Spleen (tissue), 11 donors: ENCODE measurements around the gene LSAMP. TPM values are rescaled to one million over a fixed set of nuclear protein-coding genes. Genes with fewer than 3 reads are reported as not detected.

Source experiments
- DNase-seq: peaks from one replicate; pipeline ENCODE4 v3.0.0-alpha.2; 2020
- H3K27ac ChIP-seq, 8 donors: fragments of 200-600 bp; sonication (generic) in 7 of 8; 1 replicate in 4 of 8; 2 replicates in 4 of 8; pipeline versions ENCODE4 v1.5.0 to v1.8.0; 2016 to 2021; ENCODE audit warnings: inconsistent platforms in 4 of 8, mild to moderate bottlenecking in 4 of 8, moderate library complexity in 1 of 8
- H3K27me3 ChIP-seq, 7 donors: fragments of 200-600 bp; sonication (generic) in 6 of 7; replicated peaks in 1 of 7; 1 replicate in 4 of 7; 2 replicates in 3 of 7; pipeline versions ENCODE4 v1.5.0 to v1.8.0; 2016 to 2021; ENCODE audit warnings: inconsistent platforms in 3 of 7, mild to moderate bottlenecking in 1 of 7
- H3K36me3 ChIP-seq, 6 donors: fragments of 200-600 bp; sonication (generic) in 5 of 6; 1 replicate in 4 of 6; 2 replicates in 2 of 6; pipeline versions ENCODE4 v1.5.0 to v1.8.0; 2016 to 2021; ENCODE audit warnings: inconsistent platforms in 2 of 6
- H3K4me1 ChIP-seq, 6 donors: fragments of 200-600 bp; sonication (generic) in 5 of 6; 1 replicate in 3 of 6; 2 replicates in 3 of 6; pipeline versions ENCODE4 v1.5.0 to v1.8.0; 2016 to 2021; ENCODE audit warnings: inconsistent platforms in 3 of 6
- H3K4me3 ChIP-seq, 8 donors: fragments of 200-600 bp; sonication (generic) in 7 of 8; 1 replicate in 4 of 8; 2 replicates in 4 of 8; pipeline versions ENCODE4 v1.5.0 to v1.8.0; 2016 to 2021; ENCODE audit warnings: inconsistent platforms in 4 of 8, mild to moderate bottlenecking in 4 of 8, moderate library complexity in 2 of 8
- H3K9me3 ChIP-seq, 8 donors: fragments of 200-600 bp; sonication (generic) in 7 of 8; 1 replicate in 4 of 8; 2 replicates in 4 of 8; pipeline versions ENCODE4 v1.5.0 to v1.8.0; 2016 to 2021; ENCODE audit warnings: inconsistent platforms in 4 of 8
- POLR2A ChIP-seq, 3 donors: fragments of 450-650 bp; IDR thresholded peaks; one replicate each; pipeline ENCODE4 v1.5.1; 2017; ENCODE audit warnings: antibody characterized with exemption in 3 of 3, mild to moderate bottlenecking in 1 of 3
- POLR2AphosphoS5 ChIP-seq, 3 donors: sonication (generic); formaldehyde crosslinking; IDR thresholded peaks; one replicate each; pipeline ENCODE4 v1.5.1; 2017; ENCODE audit warnings: antibody characterized with exemption in 3 of 3
- WGBS, 5 donors: extraction: QIAGEN DNeasy Blood & Tissue Kit in 3 of 5; methylation state at CpG; one replicate each; pipeline versions ENCODE4 v1.1.5 to v1.1.7; 2013 to 2018; 5-methylcytosine and 5-hydroxymethylcytosine counted together
- intact Hi-C: fragments of 100-400 bp; cut with DNase I; formaldehyde crosslinking; loops from one replicate; pipeline ENCODE4 v1.15.0; 2023; ENCODE audit warnings: low total_unique reads
- polyA plus RNA-seq, 3 donors: library from polyadenylated mRNA; stranded (reverse); fragments of 200-250 nt; gene quantifications; one replicate each; pipeline ENCODE4 v1.2.1, GENCODE V29; 2013
- total RNA-seq, 7 donors: library from RNA; depleted of rRNA in 3 of 7; stranded (reverse); fragments of >200 nt in 3 of 7; fragmentation: NEBNext Ultra II Directional in 4 of 7; extraction: Animal tissue kit (Norgen Biotek cat#: 25700) in 4 of 7; gene quantifications; one replicate each; pipeline versions ENCODE4 v1.1.0 to v1.2.1, GENCODE V29; 2016 to 2021
- TF ChIP-seq, protein P1 (sequence below), 11 experiments: fragments of 200-600 bp in 7 of 11; fragments of 450-650 bp in 4 of 11; sonication (generic) in 4 of 11; IDR thresholded peaks in 8 of 11; conservative IDR thresholded peaks in 3 of 11; 1 replicate in 7 of 11; 2 replicates in 4 of 11; pipeline versions ENCODE4 v1.4.0 to v1.8.0; 2016 to 2021; ENCODE audit warnings: antibody characterized with exemption in 11 of 11, inconsistent platforms in 4 of 11, mild to moderate bottlenecking in 1 of 11
- donor health status: healthy with polysubstance abuse.
- donor health status: DM: no; HTN: no; CAD: no; lungs with moderate emphysema.
- donor health status: DM: no; HTN: no; CAD: no.
- donor health status: Bipolar disorder and iron deficiency.
- donor health status: healthy.
- donor health status: DM: no; HTN: no; CAD: no.
- donor health status: DM: yes; HTN: yes; CAD: no.

Gene LSAMP
- total and polyA plus RNA-seq, 10 donors, result 0.45 to 6.8 (median 1.3) TPM

DNA sequence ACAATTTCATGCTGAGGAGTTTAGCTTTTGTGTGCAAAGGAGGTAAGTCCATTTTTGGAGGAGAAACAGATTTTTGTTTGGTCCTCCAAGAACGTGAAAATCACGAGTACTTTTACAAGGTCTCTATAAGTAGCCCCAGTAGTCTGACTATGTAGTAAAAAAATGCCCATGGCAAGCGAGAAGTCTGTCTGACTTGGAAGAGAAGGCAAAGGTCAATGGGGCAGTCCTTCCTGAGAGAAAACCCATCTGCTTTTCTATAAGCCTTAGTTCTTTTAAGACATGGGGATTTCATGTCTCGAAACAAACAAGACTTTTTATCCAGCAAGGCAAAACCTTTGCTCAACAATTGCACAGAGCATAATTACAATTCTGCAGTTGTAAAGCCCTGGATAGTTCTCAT is 638.8 kb downstream of the LSAMP start:
- Histone ChIP-seq H3K4me3 (no peak overlapping the region), H3K27me3 (peaks cover 0 to 4% (median 0%) of the 10 kb centered on the region in 7 donors), H3K4me1 (peaks cover 0 to 9% (median 0%) of the 10 kb centered on the region in 6 donors), H3K9me3 (no peaks in the 10 kb centered on the region), H3K36me3 (no peaks in the 10 kb centered on the region), H3K27ac (no peak overlapping the region)
- 57 to 77% (median 66%) methylated on average over 4 of the region's 4 CpGs for WGBS, 5 donors
- no peak for TF ChIP-seq POLR2A (IDR thresholded peaks at IDR 0.05)
- TF ChIP-seq POLR2AphosphoS5 (IDR thresholded peaks at IDR 0.05), result no peak
- TF ChIP-seq, protein P1, sequence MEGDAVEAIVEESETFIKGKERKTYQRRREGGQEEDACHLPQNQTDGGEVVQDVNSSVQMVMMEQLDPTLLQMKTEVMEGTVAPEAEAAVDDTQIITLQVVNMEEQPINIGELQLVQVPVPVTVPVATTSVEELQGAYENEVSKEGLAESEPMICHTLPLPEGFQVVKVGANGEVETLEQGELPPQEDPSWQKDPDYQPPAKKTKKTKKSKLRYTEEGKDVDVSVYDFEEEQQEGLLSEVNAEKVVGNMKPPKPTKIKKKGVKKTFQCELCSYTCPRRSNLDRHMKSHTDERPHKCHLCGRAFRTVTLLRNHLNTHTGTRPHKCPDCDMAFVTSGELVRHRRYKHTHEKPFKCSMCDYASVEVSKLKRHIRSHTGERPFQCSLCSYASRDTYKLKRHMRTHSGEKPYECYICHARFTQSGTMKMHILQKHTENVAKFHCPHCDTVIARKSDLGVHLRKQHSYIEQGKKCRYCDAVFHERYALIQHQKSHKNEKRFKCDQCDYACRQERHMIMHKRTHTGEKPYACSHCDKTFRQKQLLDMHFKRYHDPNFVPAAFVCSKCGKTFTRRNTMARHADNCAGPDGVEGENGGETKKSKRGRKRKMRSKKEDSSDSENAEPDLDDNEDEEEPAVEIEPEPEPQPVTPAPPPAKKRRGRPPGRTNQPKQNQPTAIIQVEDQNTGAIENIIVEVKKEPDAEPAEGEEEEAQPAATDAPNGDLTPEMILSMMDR (IDR thresholded peaks at IDR 0.05 in 8 of 11, conservative IDR thresholded peaks at IDR 0.05 in 3 of 11), result no peak
- DNase-seq, result no peak
- intact Hi-C loops, result no loop called here

DNA sequence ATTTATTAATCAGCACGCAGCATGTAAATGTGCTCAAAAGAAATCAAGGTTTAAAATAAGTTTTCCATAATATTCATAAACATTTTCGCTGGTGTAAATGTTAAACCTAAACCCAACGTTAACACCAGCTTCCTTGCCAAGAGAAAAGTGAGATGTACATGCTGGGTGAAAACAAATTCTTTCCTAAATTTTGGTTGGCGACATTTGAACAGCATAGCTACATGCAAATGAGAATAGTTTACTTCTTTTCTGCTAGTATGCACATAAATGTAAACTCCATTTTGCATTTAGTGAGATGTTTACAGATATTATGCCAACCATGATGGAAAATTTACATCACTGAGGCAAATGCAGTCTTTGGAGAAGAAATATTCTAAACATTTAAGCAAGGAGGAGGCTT is 639.8 kb downstream of the LSAMP start:
- 83 to 95% (median 91%) methylated on average over 4 of the region's 4 CpGs for WGBS, 5 donors

DNA sequence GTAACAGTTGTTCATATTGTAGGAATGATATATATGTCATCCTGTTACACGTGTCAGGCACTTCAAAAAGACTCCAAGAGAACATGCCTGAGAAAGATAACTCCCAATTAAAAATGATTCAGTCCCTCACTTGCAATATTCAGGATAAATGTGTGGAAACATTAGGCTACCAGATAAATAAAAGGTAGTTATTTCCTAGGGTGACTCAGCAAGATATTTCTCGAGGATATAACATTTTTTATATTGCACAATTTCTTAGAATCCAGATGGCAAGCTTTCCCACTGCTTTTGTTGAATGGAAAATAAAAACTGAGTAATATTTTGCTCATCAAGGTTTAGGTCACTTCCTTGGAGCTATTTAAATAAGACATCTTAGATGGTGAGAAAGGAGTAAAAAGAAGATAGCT is 640.6 kb downstream of the LSAMP start:
- Histone ChIP-seq H3K27me3 (peaks cover 0 to 4% (median 0%) of the 10 kb centered on the region in 7 donors), H3K27ac (no peak overlapping the region), H3K9me3 (no peaks in the 10 kb centered on the region), H3K4me1 (peaks cover 0 to 9% (median 0%) of the 10 kb centered on the region in 6 donors), H3K4me3 (no peak overlapping the region), H3K36me3 (no peaks in the 10 kb centered on the region)
- intact Hi-C loops, result no loop called here
- no peak for DNase-seq
- 11 to 26% (median 17%) methylated on average over 2 of the region's 2 CpGs for WGBS, 5 donors
- TF ChIP-seq, protein P1 (IDR thresholded peaks at IDR 0.05 in 8 of 11, conservative IDR thresholded peaks at IDR 0.05 in 3 of 11), result no peak
- TF ChIP-seq POLR2AphosphoS5 (IDR thresholded peaks at IDR 0.05), result no peak
- no peak for TF ChIP-seq POLR2A (IDR thresholded peaks at IDR 0.05)

More for the DNA sequence above, 639.8 kb downstream of the LSAMP start:
- DNase-seq, result no peak
- Histone ChIP-seq H3K4me3 (no peak overlapping the region), H3K4me1 (peaks cover 0 to 9% (median 0%) of the 10 kb centered on the region in 6 donors), H3K27ac (no peak overlapping the region), H3K9me3 (no peaks in the 10 kb centered on the region), H3K36me3 (no peaks in the 10 kb centered on the region), H3K27me3 (peaks cover 0 to 4% (median 0%) of the 10 kb centered on the region in 7 donors)
- intact Hi-C loops, result no loop called here
- TF ChIP-seq, protein P1 (IDR thresholded peaks at IDR 0.05 in 8 of 11, conservative IDR thresholded peaks at IDR 0.05 in 3 of 11), result no peak
- TF ChIP-seq POLR2AphosphoS5 (IDR thresholded peaks at IDR 0.05) (no peak), POLR2A (IDR thresholded peaks at IDR 0.05) (no peak)

DNA sequence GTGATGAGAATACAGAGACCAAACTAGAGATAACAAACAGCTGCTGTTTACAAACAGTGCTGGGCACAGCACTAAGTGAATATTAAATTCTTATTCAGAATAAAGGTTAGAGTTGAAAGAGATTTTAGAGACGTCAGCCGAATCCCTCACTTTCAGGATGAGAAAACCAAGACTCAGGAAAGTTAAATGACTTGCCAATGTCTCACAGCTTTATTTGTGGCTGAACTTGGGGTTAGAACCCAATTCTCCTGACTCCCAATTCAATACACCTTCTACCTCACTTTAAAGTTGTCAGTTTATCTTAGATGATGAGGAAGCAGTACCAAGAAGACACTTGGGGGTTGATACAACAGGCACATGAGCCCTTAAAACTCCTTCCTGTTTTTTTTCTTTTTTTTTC is 641.1 kb downstream of the LSAMP start:
- no peak for DNase-seq
- TF ChIP-seq POLR2AphosphoS5 (IDR thresholded peaks at IDR 0.05), result no peak
- TF ChIP-seq, protein P1 (IDR thresholded peaks at IDR 0.05 in 8 of 11, conservative IDR thresholded peaks at IDR 0.05 in 3 of 11), result no peak
- TF ChIP-seq POLR2A (IDR thresholded peaks at IDR 0.05), result no peak
- H3K4me3 ChIP-seq, result no peak overlapping the region
- H3K9me3 ChIP-seq, result no peaks in the 10 kb centered on the region
- H3K27ac ChIP-seq, result no peak overlapping the region
- H3K27me3 ChIP-seq, result peaks cover 0 to 4% (median 0%) of the 10 kb centered on the region in 7 donors
- peaks cover 0 to 9% (median 0%) of the 10 kb centered on the region in 6 donors for H3K4me1 ChIP-seq
- WGBS, 5 donors, result 62 to 80% (median 67%) methylated on average over 2 of the region's 2 CpGs
- no peaks in the 10 kb centered on the region for H3K36me3 ChIP-seq
- intact Hi-C loops, result no loop called here
